ENCODE measurements around the gene EEF1AKMT3.
A peak's percentile ranks its signal among the peaks of the same experiment; 100 is the strongest.
"Not testable (repeated sequence)": the region's sequence is repeated elsewhere in the genome, so short reads cannot be mapped to it uniquely, and the experiment has no call there.

EEF1AKMT3 gene

GRCh38 chr12:57766464-57767304, 5.7 kb upstream of the EEF1AKMT3 start, which contains the start of gene CYP27B1:
Gene CYP27B1, minus strand, starts transcription at chr12:57767078. Its CDS starts 37 bp downstream, at chr12:57767041.
- H3K4me3 Mint-ChIP-seq: peak within 1 kb of the TSS; percentile 87
- peaks cover 12% of the 10 kb centered on the region for H3K27me3 Mint-ChIP-seq
- H3K27ac Mint-ChIP-seq: no peak within 1 kb of the TSS
- H3K9me3 Mint-ChIP-seq: no peaks in the 10 kb centered on the region
- peaks cover 48% of the 10 kb centered on the region for H3K4me1 Mint-ChIP-seq
- H3K36me3 Mint-ChIP-seq: peaks cover 18% of the 10 kb centered on the region

DNA sequence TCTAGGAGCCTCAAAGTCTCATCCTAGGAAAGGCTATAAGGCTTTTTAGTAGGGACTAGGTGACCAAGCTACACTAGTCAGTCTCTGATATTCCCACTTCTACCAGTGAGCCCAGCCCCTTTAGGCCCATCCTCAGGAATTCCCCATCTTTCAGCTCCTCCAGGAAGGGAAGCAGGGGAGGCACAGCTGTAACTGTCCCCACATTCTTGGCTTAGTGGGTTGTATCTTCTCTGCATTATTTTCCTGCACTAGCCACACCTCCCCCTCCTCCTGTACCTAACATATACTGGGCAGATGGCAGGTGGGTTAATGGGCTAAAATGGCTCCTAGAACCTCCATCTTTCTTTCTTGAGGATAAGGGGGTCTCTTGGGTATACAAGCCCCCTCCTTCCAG, 5.1 kb upstream of the EEF1AKMT3 start:
- Mint-ChIP-seq H3K36me3 (peaks cover 19% of the 10 kb centered on the region), H3K4me1 (peaks cover 50% of the 10 kb centered on the region), H3K27me3 (peaks cover 12% of the 10 kb centered on the region), H3K4me3 (peak overlapping the region; percentile 87), H3K27ac (no peak overlapping the region), H3K9me3 (no peaks in the 10 kb centered on the region)

- Mint-ChIP-seq H3K4me3 (no peak overlapping the region), H3K9me3 (no peaks in the 10 kb centered on the region), H3K4me1 (peaks cover 52% of the 10 kb centered on the region), H3K27ac (no peak overlapping the region), H3K36me3 (peaks cover 19% of the 10 kb centered on the region), H3K27me3 (peaks cover 12% of the 10 kb centered on the region)
Observed at GRCh38 chr12:57767876-57768275, 4.5 kb upstream of the EEF1AKMT3 start.

GRCh38 chr12:57769594-57769993, 2.8 kb upstream of the EEF1AKMT3 start:
- Mint-ChIP-seq H3K36me3 (peaks cover 12% of the 10 kb centered on the region), H3K27ac (no peak overlapping the region), H3K9me3 (no peaks in the 10 kb centered on the region), H3K4me3 (peak overlapping the region; percentile 32), H3K4me1 (peaks cover 46% of the 10 kb centered on the region), H3K27me3 (peaks cover 7% of the 10 kb centered on the region)

DNA sequence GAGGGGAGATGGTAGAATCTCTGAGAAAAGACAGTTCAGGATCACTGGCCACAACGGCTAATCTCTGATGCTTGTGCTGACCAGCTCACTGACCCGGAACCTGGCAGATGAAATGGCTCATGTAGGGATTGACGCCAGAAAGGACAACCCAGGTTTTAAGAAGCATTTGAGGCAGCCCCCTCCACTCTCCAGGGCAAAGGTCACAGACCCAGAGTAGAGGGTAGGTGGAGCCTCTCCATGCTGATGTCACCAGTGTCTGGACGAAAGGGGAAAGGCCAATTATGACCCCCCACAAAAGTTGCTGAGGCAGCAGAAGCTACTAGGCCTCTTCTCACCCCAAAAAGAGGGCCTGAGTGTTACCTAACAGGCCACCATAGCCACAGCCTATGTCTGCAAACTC, 1.7 kb upstream of the EEF1AKMT3 start:
- peak overlapping the region; percentile 99 for H3K4me3 Mint-ChIP-seq
- peaks cover 40% of the 10 kb centered on the region for H3K4me1 Mint-ChIP-seq
- no peak overlapping the region for H3K27ac Mint-ChIP-seq
- peaks cover 13% of the 10 kb centered on the region for H3K36me3 Mint-ChIP-seq
- no peaks in the 10 kb centered on the region for H3K9me3 Mint-ChIP-seq
- H3K27me3 Mint-ChIP-seq: peaks cover 5% of the 10 kb centered on the region

GRCh38 chr12:57771236-57771872, 1.1 kb upstream of the EEF1AKMT3 start:
- H3K4me1 Mint-ChIP-seq: peaks cover 37% of the 10 kb centered on the region
- peak overlapping the region; percentile 99 for H3K27ac Mint-ChIP-seq
- H3K27me3 Mint-ChIP-seq: peaks cover 4% of the 10 kb centered on the region
- no peaks in the 10 kb centered on the region for H3K9me3 Mint-ChIP-seq
- peak overlapping the region; percentile 99 for H3K4me3 Mint-ChIP-seq
- H3K36me3 Mint-ChIP-seq: peaks cover 14% of the 10 kb centered on the region

GRCh38 chr12:57771873-57772428, 463 bp upstream of the EEF1AKMT3 start, which contains the start of gene METTL1:
Gene METTL1, minus strand, starts transcription at chr12:57772105. Its CDS starts 22 bp downstream, at chr12:57772083.
- Mint-ChIP-seq H3K4me1 (peaks cover 31% of the 10 kb centered on the region), H3K36me3 (peaks cover 14% of the 10 kb centered on the region), H3K27me3 (no peaks in the 10 kb centered on the region), H3K4me3 (peak within 1 kb of the TSS; percentile 99), H3K27ac (peak within 1 kb of the TSS; percentile 99), H3K9me3 (no peaks in the 10 kb centered on the region)

DNA sequence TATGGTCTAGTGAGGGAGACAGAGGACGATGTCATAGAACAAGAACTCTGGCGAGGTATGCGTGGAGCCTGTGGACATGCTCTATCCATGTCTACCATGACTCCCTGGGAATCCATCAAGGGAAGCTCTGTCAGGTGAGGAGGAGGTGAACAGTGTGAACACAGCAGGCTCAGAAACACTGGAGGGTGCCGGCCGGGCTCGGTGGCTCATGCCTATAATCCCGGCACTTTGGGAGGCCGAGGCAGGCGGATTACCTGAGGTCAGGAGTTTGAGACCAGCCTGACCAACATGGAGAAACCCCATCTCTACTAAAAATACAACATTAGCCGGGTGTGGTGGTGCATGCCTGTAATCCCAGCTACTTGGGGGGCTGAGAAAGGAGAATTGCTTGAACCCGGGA, 2.2 kb downstream of the EEF1AKMT3 start:
- Mint-ChIP-seq H3K36me3 (peaks cover 10% of the 10 kb centered on the region), H3K4me1 (peaks cover 34% of the 10 kb centered on the region)
- H3K4me3 Mint-ChIP-seq, H3K9me3 Mint-ChIP-seq, H3K27me3 Mint-ChIP-seq, H3K27ac Mint-ChIP-seq: not testable (repeated sequence)

- H3K27me3 Mint-ChIP-seq: no peaks in the 10 kb centered on the region
- no peak overlapping the region for H3K4me3 Mint-ChIP-seq
- peaks cover 34% of the 10 kb centered on the region for H3K4me1 Mint-ChIP-seq
- peaks cover 8% of the 10 kb centered on the region for H3K36me3 Mint-ChIP-seq
- no peaks in the 10 kb centered on the region for H3K9me3 Mint-ChIP-seq
- H3K27ac Mint-ChIP-seq: no peak overlapping the region
Observed at GRCh38 chr12:57775044-57775443, 2.6 kb downstream of the EEF1AKMT3 start.

GRCh38 chr12:57775563-57776246, 3.3 kb downstream of the EEF1AKMT3 start:
- Mint-ChIP-seq H3K36me3 (peaks cover 6% of the 10 kb centered on the region), H3K9me3 (no peaks in the 10 kb centered on the region), H3K27me3 (no peaks in the 10 kb centered on the region), H3K4me1 (peaks cover 34% of the 10 kb centered on the region), H3K4me3 (no peak overlapping the region), H3K27ac (no peak overlapping the region)

DNA sequence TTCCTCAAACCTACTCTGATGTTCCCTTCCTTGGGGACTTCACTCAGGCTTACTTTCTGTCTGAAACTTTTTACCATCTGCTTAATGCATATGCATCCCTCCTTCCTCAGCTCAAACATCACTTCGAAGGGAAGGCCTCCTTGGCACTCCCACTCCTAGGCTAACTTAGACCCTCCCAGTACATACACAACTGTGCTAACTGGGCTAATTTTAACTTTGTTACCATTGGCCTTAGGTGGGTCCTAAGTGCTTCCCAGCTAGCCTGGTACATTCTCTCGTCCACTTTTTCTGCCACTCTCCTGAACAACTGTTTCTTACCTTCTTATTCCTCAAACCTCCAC, 3.8 kb downstream of the EEF1AKMT3 start:
- Mint-ChIP-seq H3K27ac (no peak overlapping the region), H3K4me3 (no peak overlapping the region), H3K36me3 (peaks cover 6% of the 10 kb centered on the region), H3K4me1 (peaks cover 35% of the 10 kb centered on the region), H3K9me3 (no peaks in the 10 kb centered on the region), H3K27me3 (no peaks in the 10 kb centered on the region)

- Mint-ChIP-seq H3K9me3 (no peaks in the 10 kb centered on the region), H3K4me3 (no peak overlapping the region), H3K4me1 (peaks cover 39% of the 10 kb centered on the region), H3K36me3 (peaks cover 2% of the 10 kb centered on the region), H3K27ac (no peak overlapping the region), H3K27me3 (no peaks in the 10 kb centered on the region)
Observed at GRCh38 chr12:57777367-57777766, 5.0 kb downstream of the EEF1AKMT3 start.

DNA sequence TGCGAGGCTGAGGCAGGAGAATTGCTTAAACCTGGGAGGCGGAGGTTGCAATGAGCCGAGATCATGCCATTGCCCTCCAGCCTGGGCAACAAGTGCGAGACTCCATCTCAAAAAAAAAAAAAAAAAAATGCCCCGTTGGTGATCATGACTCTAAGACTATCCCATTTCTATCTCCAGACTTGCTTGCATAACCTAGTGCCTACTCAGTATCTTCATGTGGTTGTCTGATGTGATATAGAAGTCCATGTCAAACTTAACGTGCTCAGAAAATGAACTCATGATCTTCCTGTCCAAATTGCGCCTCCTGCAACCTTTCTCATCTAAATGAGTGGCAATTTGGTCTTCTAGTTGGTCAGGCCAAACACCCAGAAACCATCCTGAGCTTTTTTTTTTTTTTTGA, 5.5 kb downstream of the EEF1AKMT3 start:
- Mint-ChIP-seq H3K36me3 (peaks cover 4% of the 10 kb centered on the region), H3K4me3 (no peak overlapping the region), H3K9me3 (no peaks in the 10 kb centered on the region), H3K4me1 (peaks cover 42% of the 10 kb centered on the region), H3K27ac (no peak overlapping the region), H3K27me3 (no peaks in the 10 kb centered on the region)

DNA sequence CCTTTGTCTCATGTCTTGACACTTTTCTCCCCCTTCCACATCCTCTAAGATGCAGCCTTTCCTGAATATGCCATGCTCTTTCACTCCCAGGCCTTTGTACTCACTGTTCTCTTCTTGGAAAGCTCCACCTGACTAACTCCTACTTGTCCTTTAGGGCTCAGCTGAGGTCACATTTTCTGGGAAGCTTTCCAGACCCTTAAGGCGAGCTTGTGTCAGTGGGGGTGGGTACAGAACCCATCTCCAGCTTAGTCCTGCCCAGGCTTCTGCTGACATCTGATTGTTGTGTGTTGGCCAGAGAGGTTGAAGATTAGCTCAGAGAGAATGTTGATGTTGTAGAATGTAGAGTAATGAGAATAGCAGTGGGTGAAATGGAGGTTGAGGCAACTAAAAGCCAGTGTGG, 7.3 kb downstream of the EEF1AKMT3 start:
- peaks cover 9% of the 10 kb centered on the region for H3K36me3 Mint-ChIP-seq
- no peaks in the 10 kb centered on the region for H3K9me3 Mint-ChIP-seq
- H3K4me1 Mint-ChIP-seq: peaks cover 45% of the 10 kb centered on the region
- H3K27ac Mint-ChIP-seq: peak overlapping the region; percentile 92
- H3K4me3 Mint-ChIP-seq: no peak overlapping the region
- H3K27me3 Mint-ChIP-seq: no peaks in the 10 kb centered on the region

DNA sequence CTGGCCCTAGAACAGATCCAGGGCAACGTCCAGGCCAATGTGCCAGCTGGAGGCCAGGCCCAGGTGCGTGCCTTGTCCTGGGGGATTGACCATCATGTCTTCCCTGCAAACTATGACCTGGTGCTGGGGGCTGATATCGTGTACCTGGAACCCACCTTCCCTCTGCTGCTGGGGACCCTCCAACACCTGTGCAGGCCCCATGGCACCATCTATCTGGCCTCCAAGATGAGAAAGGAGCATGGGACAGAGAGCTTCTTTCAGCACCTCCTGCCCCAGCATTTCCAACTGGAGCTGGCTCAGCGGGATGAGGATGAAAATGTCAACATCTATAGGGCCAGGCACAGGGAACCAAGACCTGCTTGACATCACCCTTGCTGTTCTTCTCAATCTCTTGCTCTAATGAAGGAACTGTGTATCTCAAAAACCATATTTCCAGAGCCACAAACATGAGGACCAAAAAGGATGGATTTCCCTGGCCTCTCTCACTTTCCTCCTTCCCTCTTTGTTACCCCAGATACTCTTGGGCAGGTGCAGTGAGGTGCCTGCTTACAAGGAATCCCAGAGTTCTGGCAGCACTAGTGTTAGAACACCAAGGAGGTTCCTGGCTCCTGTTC, 8.0 kb downstream of the EEF1AKMT3 start:
- Mint-ChIP-seq H3K9me3 (no peaks in the 10 kb centered on the region), H3K4me1 (peaks cover 45% of the 10 kb centered on the region), H3K4me3 (no peak overlapping the region), H3K27me3 (no peaks in the 10 kb centered on the region), H3K27ac (peak overlapping the region; percentile 80), H3K36me3 (peaks cover 9% of the 10 kb centered on the region)

All from activated naive CD4-positive, alpha-beta T cell treated with anti-CD3 and anti-CD28 coated beads, Interleukin-2, amount 50 U/mL, for 24 hours (primary cell).